ENCODE data around the gene RNU7-1. TPM values are rescaled to one million over a fixed set of nuclear protein-coding genes. Genes with fewer than 3 reads are reported as not detected.

RNU7-1 gene
- total and polyA plus RNA-seq, 10 of the 15 experiments (the other 5 are each of a cell fraction or from before 2014, with no cell fraction given) = not detected

GRCh38 chr12:6894321-6894720 lies 49.3 kb upstream of the RNU7-1 start:
- DNase-seq (ENCODE audit: low read depth, low spot score) = no peak
- H3K9ac ChIP-seq (ENCODE audit: control insufficient read depth, insufficient read depth, low read length) = no peak overlapping the region
- H3K9me3 ChIP-seq (replicated peaks; ENCODE audit: control insufficient read depth, insufficient read depth, low read length) = no peaks in the 10 kb centered on the region
- BruUV-seq (replicated peaks) = no TSS peak
- no peak overlapping the region for H3K4me3 ChIP-seq
- no peak overlapping the region for H2AFZ ChIP-seq (ENCODE audit: control insufficient read depth, low read depth, low read length)
- no peak overlapping the region for H3K27ac ChIP-seq (ENCODE audit: control insufficient read depth, insufficient read depth)
- H3K79me2 ChIP-seq (ENCODE audit: control insufficient read depth, insufficient read depth, low read length) = no peaks in the 10 kb centered on the region
- no peaks in the 10 kb centered on the region for H3K27me3 ChIP-seq (replicated peaks in 1 of 2; ENCODE audit: control insufficient read depth in 2 of 2, insufficient read depth in 2 of 2, low read length in 1 of 2)
- ChIA-PET SMC1A (ENCODE audit: uncharacterized antibody, unreplicated experiment) (no interaction called here), RAD21 (ENCODE audit: unreplicated experiment) (no interaction called here), CTCF (interaction anchor here (1.4 to 6.1 kb wide), 2 partner anchors 9 to 24 kb away, joined by 4 to 121 read pairs; partner anchors contain the start of genes SPSB2 and TPI1), POLR2A (no interaction called here)
- intact Hi-C loops (cut with micrococcal nuclease; ENCODE audit: unreplicated experiment) (no loop called here), in situ Hi-C loops (cut with MboI) (no loop called here)
- 70% methylated on average over 3 of the region's 3 CpGs for WGBS (ENCODE audit: insufficient coverage, insufficient replicate concordance, low lambda C conversion rate, missing lambda C conversion rate)
- ATAC-seq = no peak
- no peak overlapping the region for H3K4me2 ChIP-seq (ENCODE audit: control insufficient read depth, insufficient read depth)
- no peak for FAIRE-seq
- peaks cover 12% of the 10 kb centered on the region for H3K4me1 ChIP-seq (ENCODE audit: control insufficient read depth, insufficient read depth, low read length)
- no peaks in the 10 kb centered on the region for H4K20me1 ChIP-seq (ENCODE audit: control insufficient read depth, insufficient read depth)
- no peaks in the 10 kb centered on the region for H3K36me3 ChIP-seq (ENCODE audit: control insufficient read depth in 2 of 2, insufficient read depth in 2 of 2, low read length in 1 of 2)
- no peak for TF ChIP-seq SUZ12 (IDR thresholded peaks at IDR 0.05; ENCODE audit: unreplicated experiment)
- TF ChIP-seq NFXL1 (IDR thresholded peaks at IDR 0.05; ENCODE audit: borderline replicate concordance) = no peak
- TF ChIP-seq PML (IDR thresholded peaks at IDR 0.05; ENCODE audit: low read length) = no peak
- TF ChIP-seq POU2F2 (IDR thresholded peaks at IDR 0.05; ENCODE audit: borderline replicate concordance, low read depth, low read length) = no peak
- TF ChIP-seq, protein P1, sequence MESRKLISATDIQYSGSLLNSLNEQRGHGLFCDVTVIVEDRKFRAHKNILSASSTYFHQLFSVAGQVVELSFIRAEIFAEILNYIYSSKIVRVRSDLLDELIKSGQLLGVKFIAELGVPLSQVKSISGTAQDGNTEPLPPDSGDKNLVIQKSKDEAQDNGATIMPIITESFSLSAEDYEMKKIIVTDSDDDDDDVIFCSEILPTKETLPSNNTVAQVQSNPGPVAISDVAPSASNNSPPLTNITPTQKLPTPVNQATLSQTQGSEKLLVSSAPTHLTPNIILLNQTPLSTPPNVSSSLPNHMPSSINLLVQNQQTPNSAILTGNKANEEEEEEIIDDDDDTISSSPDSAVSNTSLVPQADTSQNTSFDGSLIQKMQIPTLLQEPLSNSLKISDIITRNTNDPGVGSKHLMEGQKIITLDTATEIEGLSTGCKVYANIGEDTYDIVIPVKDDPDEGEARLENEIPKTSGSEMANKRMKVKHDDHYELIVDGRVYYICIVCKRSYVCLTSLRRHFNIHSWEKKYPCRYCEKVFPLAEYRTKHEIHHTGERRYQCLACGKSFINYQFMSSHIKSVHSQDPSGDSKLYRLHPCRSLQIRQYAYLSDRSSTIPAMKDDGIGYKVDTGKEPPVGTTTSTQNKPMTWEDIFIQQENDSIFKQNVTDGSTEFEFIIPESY (IDR thresholded peaks at IDR 0.05) = no peak
- no peak for TF ChIP-seq SREBF1 (IDR thresholded peaks at IDR 0.05; ENCODE audit: low read length)
- no peak for TF ChIP-seq ZNF207 (IDR thresholded peaks at IDR 0.05; ENCODE audit: borderline replicate concordance)
- TF ChIP-seq PAX5 (IDR thresholded peaks at IDR 0.05; ENCODE audit: borderline replicate concordance, low read depth, low read length) = no peak
- TF ChIP-seq POLR2AphosphoS5 (IDR thresholded peaks at IDR 0.05; ENCODE audit: low read length) = no peak
- TF ChIP-seq POLR2A (IDR thresholded peaks at IDR 0.05; ENCODE audit: low read depth, low read length) = no peak
- TF ChIP-seq, protein P2, sequence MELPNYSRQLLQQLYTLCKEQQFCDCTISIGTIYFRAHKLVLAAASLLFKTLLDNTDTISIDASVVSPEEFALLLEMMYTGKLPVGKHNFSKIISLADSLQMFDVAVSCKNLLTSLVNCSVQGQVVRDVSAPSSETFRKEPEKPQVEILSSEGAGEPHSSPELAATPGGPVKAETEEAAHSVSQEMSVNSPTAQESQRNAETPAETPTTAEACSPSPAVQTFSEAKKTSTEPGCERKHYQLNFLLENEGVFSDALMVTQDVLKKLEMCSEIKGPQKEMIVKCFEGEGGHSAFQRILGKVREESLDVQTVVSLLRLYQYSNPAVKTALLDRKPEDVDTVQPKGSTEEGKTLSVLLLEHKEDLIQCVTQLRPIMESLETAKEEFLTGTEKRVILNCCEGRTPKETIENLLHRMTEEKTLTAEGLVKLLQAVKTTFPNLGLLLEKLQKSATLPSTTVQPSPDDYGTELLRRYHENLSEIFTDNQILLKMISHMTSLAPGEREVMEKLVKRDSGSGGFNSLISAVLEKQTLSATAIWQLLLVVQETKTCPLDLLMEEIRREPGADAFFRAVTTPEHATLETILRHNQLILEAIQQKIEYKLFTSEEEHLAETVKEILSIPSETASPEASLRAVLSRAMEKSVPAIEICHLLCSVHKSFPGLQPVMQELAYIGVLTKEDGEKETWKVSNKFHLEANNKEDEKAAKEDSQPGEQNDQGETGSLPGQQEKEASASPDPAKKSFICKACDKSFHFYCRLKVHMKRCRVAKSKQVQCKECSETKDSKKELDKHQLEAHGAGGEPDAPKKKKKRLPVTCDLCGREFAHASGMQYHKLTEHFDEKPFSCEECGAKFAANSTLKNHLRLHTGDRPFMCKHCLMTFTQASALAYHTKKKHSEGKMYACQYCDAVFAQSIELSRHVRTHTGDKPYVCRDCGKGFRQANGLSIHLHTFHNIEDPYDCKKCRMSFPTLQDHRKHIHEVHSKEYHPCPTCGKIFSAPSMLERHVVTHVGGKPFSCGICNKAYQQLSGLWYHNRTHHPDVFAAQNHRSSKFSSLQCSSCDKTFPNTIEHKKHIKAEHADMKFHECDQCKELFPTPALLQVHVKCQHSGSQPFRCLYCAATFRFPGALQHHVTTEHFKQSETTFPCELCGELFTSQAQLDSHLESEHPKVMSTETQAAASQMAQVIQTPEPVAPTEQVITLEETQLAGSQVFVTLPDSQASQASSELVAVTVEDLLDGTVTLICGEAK (IDR thresholded peaks at IDR 0.05; ENCODE audit: borderline replicate concordance) = no peak
- TF ChIP-seq BHLHE40 (IDR thresholded peaks at IDR 0.05; ENCODE audit: borderline replicate concordance in 1 of 2, low read depth in 2 of 2, low read length in 1 of 2) = no peak
- no peak for TF ChIP-seq JUND (IDR thresholded peaks at IDR 0.05; ENCODE audit: low read depth, low read length)
- TF ChIP-seq HCFC1 (IDR thresholded peaks at IDR 0.05; ENCODE audit: low read length) = no peak
- TF ChIP-seq, protein P3, sequence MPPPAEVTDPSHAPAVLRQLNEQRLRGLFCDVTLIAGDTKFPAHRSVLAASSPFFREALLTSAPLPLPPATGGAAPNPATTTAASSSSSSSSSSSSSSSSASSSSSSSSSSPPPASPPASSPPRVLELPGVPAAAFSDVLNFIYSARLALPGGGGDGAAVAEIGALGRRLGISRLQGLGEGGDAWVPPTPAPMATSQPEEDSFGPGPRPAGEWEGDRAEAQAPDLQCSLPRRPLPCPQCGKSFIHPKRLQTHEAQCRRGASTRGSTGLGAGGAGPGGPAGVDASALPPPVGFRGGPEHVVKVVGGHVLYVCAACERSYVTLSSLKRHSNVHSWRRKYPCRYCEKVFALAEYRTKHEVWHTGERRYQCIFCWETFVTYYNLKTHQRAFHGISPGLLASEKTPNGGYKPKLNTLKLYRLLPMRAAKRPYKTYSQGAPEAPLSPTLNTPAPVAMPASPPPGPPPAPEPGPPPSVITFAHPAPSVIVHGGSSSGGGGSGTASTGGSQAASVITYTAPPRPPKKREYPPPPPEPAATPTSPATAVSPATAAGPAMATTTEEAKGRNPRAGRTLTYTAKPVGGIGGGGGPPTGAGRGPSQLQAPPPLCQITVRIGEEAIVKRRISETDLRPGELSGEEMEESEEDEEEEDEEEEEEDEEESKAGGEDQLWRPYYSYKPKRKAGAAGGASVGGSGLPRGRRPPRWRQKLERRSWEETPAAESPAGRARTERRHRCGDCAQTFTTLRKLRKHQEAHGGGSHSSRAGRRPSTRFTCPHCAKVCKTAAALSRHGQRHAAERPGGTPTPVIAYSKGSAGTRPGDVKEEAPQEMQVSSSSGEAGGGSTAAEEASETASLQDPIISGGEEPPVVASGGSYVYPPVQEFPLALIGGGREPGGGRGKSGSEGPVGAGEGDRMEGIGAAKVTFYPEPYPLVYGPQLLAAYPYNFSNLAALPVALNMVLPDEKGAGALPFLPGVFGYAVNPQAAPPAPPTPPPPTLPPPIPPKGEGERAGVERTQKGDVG (CRISPR knock-in tag; IDR thresholded peaks at IDR 0.05) = no peak

All from GM12878 (cell line).